Adrenal gland (tissue), 12 donors: ENCODE results near the gene YAF2. TPM values are rescaled to one million over a fixed set of nuclear protein-coding genes. Genes with fewer than 3 reads are reported as not detected.

Experiments used
- DNase-seq, 7 donors: peaks; one replicate each; pipeline ENCODE4 v3.0.0-alpha.2; 2019 to 2020
- H3K27ac ChIP-seq, 5 donors: fragments of 200-600 bp; sonication (generic) in 4 of 5; 1 replicate in 3 of 5; 2 replicates in 2 of 5; pipeline versions ENCODE4 v1.5.1 to v1.8.0; 2016 to 2020; ENCODE audit warnings: mild to moderate bottlenecking in 1 of 5
- H3K27me3 ChIP-seq: fragments of 200-600 bp; 2 replicates; pipeline ENCODE4 v1.8.0; 2021
- H3K36me3 ChIP-seq, 2 donors: fragments of 200-600 bp; replicated peaks in 1 of 2; 1 replicate in 1 of 2; 2 replicates in 1 of 2; pipeline versions ENCODE4 v1.5.1 to v1.8.0; 2018 to 2022
- H3K4me1 ChIP-seq, 2 donors: fragments of 200-600 bp; replicated peaks in 1 of 2; 1 replicate in 1 of 2; 2 replicates in 1 of 2; pipeline versions ENCODE4 v1.5.1 to v1.8.0; 2018 to 2021
- H3K4me3 ChIP-seq, 4 donors: fragments of 200-600 bp; sonication (generic) in 3 of 4; one replicate each; pipeline ENCODE4 v1.5.1; 2016 to 2018
- H3K9me3 ChIP-seq, 3 donors: fragments of 200-600 bp; sonication (generic) in 1 of 3; replicated peaks in 1 of 3; 1 replicate in 2 of 3; 2 replicates in 1 of 3; pipeline versions ENCODE4 v1.5.1 to v1.8.0; 2016 to 2021
- POLR2A ChIP-seq, 2 donors: fragments of 450-650 bp; IDR thresholded peaks; one replicate each; pipeline ENCODE4 v1.6.1; 2017; ENCODE audit warnings: antibody characterized with exemption in 2 of 2, mild to moderate bottlenecking in 2 of 2, moderate library complexity in 1 of 2
- WGBS, 4 donors: extraction: QIAGEN DNeasy Blood & Tissue Kit in 2 of 4; methylation state at CpG; one replicate each; pipeline versions ENCODE4 v1.1.5 to v1.1.7; 2013 to 2017; 5-methylcytosine and 5-hydroxymethylcytosine counted together
- intact Hi-C, 2 donors: fragments of 100-400 bp; cut with DNase I; formaldehyde crosslinking; loops; one replicate each; pipeline versions ENCODE4 v1.14.1 to v1.15.0; 2022 to 2023
- polyA plus RNA-seq, 3 donors: library from polyadenylated mRNA; stranded (reverse); fragments of 200-250 nt in 2 of 3; fragments of 350-450 nt in 1 of 3; fragmentation: Illumina TruSeq in 1 of 3; extraction: RNeasy Lipid Tissue Mini Kit (QIAGEN cat#74804) in 1 of 3; gene quantifications; one replicate each; pipeline ENCODE4 v1.2.3, GENCODE V29; 2013 to 2014
- total RNA-seq, 9 donors: library from RNA; depleted of rRNA in 4 of 9; stranded (reverse); fragments of >200 nt in 4 of 9; fragments of 120-200 nt in 1 of 9; fragmentation: NEBNext Ultra II Directional in 1 of 9; extraction: Animal tissue kit (Norgen Biotek cat#: 25700) in 1 of 9; gene quantifications; one replicate each; pipeline versions ENCODE4 v1.1.0 to v1.2.4, GENCODE V29; 2013 to 2023
- TF ChIP-seq, protein P1 (sequence below), 6 experiments: fragments of 450-650 bp in 4 of 6; fragments of 200-600 bp in 2 of 6; sonication (generic) in 1 of 6; IDR thresholded peaks; 1 replicate in 5 of 6; 2 replicates in 1 of 6; pipeline versions ENCODE4 v1.5.1 to v1.8.0; 2016 to 2021; ENCODE audit warnings: antibody characterized with exemption in 6 of 6, mild to moderate bottlenecking in 2 of 6, moderate library complexity in 1 of 6
- donor health status: healthy with polysubstance abuse.
- donor health status: Bipolar disorder and iron deficiency.
- donor health status: DM: yes; HTN: yes; CAD: no.
- donor health status: DM: no; HTN: no; CAD: no.
- donor health status: DM: no; HTN: no; CAD: no.
- donor health status: DM: yes; HTN: yes; CAD: no.

Gene YAF2
- total and polyA plus RNA-seq, 12 donors = 10.4 to 39.2 (median 24.6) TPM

DNA sequence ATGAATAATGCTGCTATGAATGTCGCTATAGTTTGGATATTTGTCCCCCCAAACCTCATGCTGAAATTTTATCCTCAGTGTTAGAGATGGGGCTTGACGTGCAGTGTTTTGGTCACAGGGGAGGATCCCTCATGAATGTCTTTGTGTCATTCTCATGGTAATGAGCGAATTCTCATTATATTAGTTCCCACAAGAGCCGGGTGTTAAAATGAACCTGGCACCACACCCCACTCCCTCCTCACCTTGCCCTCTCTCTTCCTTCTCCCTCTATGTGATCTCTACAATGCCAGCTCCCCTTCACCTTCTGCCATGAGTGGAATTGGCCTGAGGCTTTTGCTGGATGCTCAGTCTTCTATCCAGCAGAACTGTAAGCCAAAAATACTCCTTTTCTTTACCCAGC, 37.5 kb upstream of the YAF2 start:
- Histone ChIP-seq H3K4me3 (no peak overlapping the region), H3K27me3 (no peaks in the 10 kb centered on the region), H3K9me3 (no peaks in the 10 kb centered on the region), H3K36me3 (no peaks in the 10 kb centered on the region), H3K27ac (no peak overlapping the region), H3K4me1 (peaks cover 0 to 4% of the 10 kb centered on the region in 2 donors)
- no peak for DNase-seq
- WGBS, 4 donors = 91 to 96% (median 94%) methylated on average over 4 of the region's 4 CpGs
- no peak for TF ChIP-seq POLR2A (IDR thresholded peaks at IDR 0.05)
- TF ChIP-seq, protein P1, sequence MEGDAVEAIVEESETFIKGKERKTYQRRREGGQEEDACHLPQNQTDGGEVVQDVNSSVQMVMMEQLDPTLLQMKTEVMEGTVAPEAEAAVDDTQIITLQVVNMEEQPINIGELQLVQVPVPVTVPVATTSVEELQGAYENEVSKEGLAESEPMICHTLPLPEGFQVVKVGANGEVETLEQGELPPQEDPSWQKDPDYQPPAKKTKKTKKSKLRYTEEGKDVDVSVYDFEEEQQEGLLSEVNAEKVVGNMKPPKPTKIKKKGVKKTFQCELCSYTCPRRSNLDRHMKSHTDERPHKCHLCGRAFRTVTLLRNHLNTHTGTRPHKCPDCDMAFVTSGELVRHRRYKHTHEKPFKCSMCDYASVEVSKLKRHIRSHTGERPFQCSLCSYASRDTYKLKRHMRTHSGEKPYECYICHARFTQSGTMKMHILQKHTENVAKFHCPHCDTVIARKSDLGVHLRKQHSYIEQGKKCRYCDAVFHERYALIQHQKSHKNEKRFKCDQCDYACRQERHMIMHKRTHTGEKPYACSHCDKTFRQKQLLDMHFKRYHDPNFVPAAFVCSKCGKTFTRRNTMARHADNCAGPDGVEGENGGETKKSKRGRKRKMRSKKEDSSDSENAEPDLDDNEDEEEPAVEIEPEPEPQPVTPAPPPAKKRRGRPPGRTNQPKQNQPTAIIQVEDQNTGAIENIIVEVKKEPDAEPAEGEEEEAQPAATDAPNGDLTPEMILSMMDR (IDR thresholded peaks at IDR 0.05) = no peak
- intact Hi-C loops = no loop called here

DNA sequence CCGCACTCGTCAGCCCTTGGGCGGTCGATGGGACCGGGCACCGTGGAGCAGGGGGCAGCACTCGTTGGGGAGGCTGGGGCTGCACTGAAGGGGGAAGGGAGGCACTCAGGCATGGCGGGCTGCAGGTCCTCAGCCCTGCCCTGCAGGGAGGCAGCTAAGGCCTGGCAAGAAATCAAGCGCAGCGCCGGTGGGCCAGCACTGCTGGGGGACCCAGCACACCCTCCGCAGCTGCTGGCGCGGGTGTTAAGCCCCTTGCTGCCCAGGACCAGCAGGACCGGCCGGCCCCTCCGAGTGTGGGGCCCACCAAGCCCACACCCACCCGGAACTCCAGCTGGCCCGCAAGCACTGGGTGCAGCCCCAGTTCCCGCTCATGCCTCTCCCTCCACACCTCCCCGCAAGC, 35.7 kb upstream of the YAF2 start:
- TF ChIP-seq, protein P1 (IDR thresholded peaks at IDR 0.05) = no peak
- no peak for TF ChIP-seq POLR2A (IDR thresholded peaks at IDR 0.05)
- H3K4me1 ChIP-seq = peaks cover 0 to 4% of the 10 kb centered on the region in 2 donors
- no peaks in the 10 kb centered on the region for H3K36me3 ChIP-seq
- intact Hi-C loops = no loop called here
- no peak overlapping the region for H3K4me3 ChIP-seq
- H3K9me3 ChIP-seq = no peaks in the 10 kb centered on the region
- DNase-seq = no peak
- H3K27ac ChIP-seq = no peak overlapping the region
- no peaks in the 10 kb centered on the region for H3K27me3 ChIP-seq
- 92 to 99% (median 96%) methylated on average over 11 to 21 of the region's 21 CpGs for WGBS, 4 donors

DNA sequence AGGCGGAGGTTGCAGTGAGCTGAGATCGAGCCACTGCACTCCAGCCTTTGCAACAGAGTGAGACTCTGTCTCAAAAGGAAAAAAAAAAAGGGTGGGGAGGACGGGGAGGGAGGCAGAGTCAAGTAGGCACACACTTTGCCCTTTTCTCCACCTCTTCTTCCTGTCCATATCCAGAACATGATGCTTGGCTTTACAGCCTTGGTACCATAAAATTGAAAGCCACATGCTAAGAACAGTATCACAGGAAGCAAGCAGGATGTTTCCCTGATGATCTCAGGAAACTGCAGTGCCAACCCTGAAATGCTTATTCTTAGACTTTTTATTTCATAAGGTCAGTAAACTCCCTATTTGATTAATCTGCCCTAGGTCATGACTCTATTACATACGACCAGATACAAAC, 32.5 kb upstream of the YAF2 start:
- no peaks in the 10 kb centered on the region for H3K9me3 ChIP-seq
- intact Hi-C loops = no loop called here
- H3K36me3 ChIP-seq = no peaks in the 10 kb centered on the region
- TF ChIP-seq POLR2A (IDR thresholded peaks at IDR 0.05) = no peak
- TF ChIP-seq, protein P1 (IDR thresholded peaks at IDR 0.05) = no peak
- 59 to 74% (median 62%) methylated on average over 4 of the region's 4 CpGs for WGBS, 4 donors
- peaks cover 0 to 4% of the 10 kb centered on the region in 2 donors for H3K4me1 ChIP-seq
- H3K27ac ChIP-seq = no peak overlapping the region
- H3K27me3 ChIP-seq = no peaks in the 10 kb centered on the region
- no peak for DNase-seq
- no peak overlapping the region for H3K4me3 ChIP-seq

DNA sequence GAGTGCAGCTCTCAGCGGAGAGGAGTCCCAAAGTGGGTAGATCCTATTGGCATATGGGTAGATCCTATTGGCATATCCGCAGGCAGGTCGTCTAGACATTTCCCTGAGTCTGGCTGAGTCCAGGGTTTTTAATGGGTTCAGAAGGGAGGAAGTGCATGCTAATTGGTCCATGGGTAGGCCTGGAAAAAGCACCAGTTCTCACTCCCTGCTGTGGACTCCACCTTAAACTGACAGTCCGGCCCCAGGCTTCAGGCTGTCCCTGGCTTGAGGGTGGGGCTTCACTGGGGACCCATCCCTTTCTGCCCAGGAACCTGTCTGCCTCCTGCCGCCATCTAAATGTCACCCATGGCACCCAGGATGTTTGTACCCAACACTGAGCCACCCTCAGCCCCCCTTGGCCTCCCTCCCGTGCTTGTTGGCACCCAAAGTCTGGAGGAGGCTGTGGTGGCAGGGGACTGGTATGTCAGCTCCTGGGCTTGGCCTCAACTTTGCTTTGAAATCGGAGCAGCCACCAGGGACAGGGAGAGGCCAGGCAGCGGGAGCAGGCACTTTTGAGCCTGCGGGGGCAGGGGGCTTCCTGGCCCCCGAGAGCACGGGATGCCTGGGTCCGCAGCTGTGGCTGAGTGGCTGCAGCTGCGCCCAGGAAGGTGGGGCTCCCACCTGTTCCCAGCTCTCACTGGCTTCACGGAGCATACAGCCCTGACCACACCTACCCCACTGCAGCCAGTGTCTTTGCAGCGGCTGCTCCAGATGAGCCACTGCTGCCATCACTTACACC, 29.6 kb upstream of the YAF2 start:
- Histone ChIP-seq H3K27me3 (no peaks in the 10 kb centered on the region), H3K4me3 (no peak overlapping the region), H3K36me3 (no peaks in the 10 kb centered on the region), H3K9me3 (no peaks in the 10 kb centered on the region), H3K4me1 (peaks cover 0 to 4% of the 10 kb centered on the region in 2 donors), H3K27ac (no peak overlapping the region)
- TF ChIP-seq, protein P1 (IDR thresholded peaks at IDR 0.05) = no peak
- no peak for TF ChIP-seq POLR2A (IDR thresholded peaks at IDR 0.05)
- WGBS, 4 donors = 87 to 96% (median 92%) methylated on average over 6 to 15 of the region's 15 CpGs
- intact Hi-C loops = no loop called here
- DNase-seq = no peak
